Astrocyte (in vitro differentiated cells and primary cell): ENCODE data around the gene CCDC85B. TPM values are rescaled to one million over a fixed set of nuclear protein-coding genes. Genes with fewer than 3 reads are reported as not detected.
A peak's percentile ranks its signal among the peaks of the same experiment; 100 is the strongest.

Experiments used
- DNase-seq: peaks from one replicate; pipeline ENCODE4 v3.0.0-alpha.2; 2010; ENCODE audit warnings: low read depth
- FAIRE-seq: peaks from 2 replicates; lab custom pipeline; 2011; peaks lifted over from hg19 to GRCh38; lab: Jason Lieb, UNC
- H2AFZ ChIP-seq: 2 replicates; pipeline ENCODE4 v1.6.0; 2012; ENCODE audit warnings: low read depth, low read length, inconsistent platforms
- H3K27ac ChIP-seq: 2 replicates; pipeline ENCODE4 v1.5.1; 2011; ENCODE audit warnings: low read depth, low read length, inconsistent platforms
- H3K27me3 ChIP-seq: 2 replicates; pipeline ENCODE4 v1.6.0; 2011; ENCODE audit warnings: low read length, inconsistent platforms; ENCODE audit not compliant: insufficient read depth
- H3K36me3 ChIP-seq: 2 replicates; pipeline ENCODE4 v1.5.1; 2011; ENCODE audit warnings: low read length, inconsistent platforms; ENCODE audit not compliant: insufficient read depth
- H3K4me1 ChIP-seq: 2 replicates; pipeline ENCODE4 v1.5.1; 2011; ENCODE audit warnings: low read length, inconsistent platforms; ENCODE audit not compliant: insufficient read depth
- H3K4me2 ChIP-seq: 2 replicates; pipeline ENCODE4 v1.6.0; 2012; ENCODE audit warnings: low read length, inconsistent platforms
- H3K4me3 ChIP-seq: 2 replicates; pipeline ENCODE4 v1.5.1; 2011; ENCODE audit warnings: low read depth, mild to moderate bottlenecking, low read length, inconsistent platforms; ENCODE audit not compliant: insufficient read depth
- H3K79me2 ChIP-seq: 2 replicates; pipeline ENCODE4 v1.6.0; 2012; ENCODE audit warnings: mild to moderate bottlenecking, low read length, inconsistent platforms; ENCODE audit not compliant: insufficient read depth
- H3K9ac ChIP-seq: 2 replicates; pipeline ENCODE4 v1.6.0; 2012; ENCODE audit warnings: mild to moderate bottlenecking, low read length, inconsistent platforms
- H3K9me3 ChIP-seq: 2 replicates; pipeline ENCODE4 v1.5.1; 2012; ENCODE audit warnings: low read depth, mild to moderate bottlenecking, low read length, inconsistent platforms; ENCODE audit not compliant: insufficient read depth
- H4K20me1 ChIP-seq: 2 replicates; pipeline ENCODE4 v1.6.0; 2012; ENCODE audit warnings: low read length, inconsistent platforms; ENCODE audit not compliant: insufficient read depth
- H3K27ac Mint-ChIP-seq: one replicate; pipeline ENCODE4 v1.8.0; 2021; ENCODE audit warnings: mild to moderate bottlenecking, mixed read lengths; ENCODE audit not compliant: unreplicated experiment
- H3K27me3 Mint-ChIP-seq: one replicate; pipeline ENCODE4 v1.8.0; 2021; ENCODE audit warnings: low read depth, mixed read lengths; ENCODE audit not compliant: unreplicated experiment
- H3K36me3 Mint-ChIP-seq: one replicate; pipeline ENCODE4 v1.8.0; 2021; ENCODE audit warnings: low read depth, mixed read lengths; ENCODE audit not compliant: unreplicated experiment
- H3K4me1 Mint-ChIP-seq: one replicate; pipeline ENCODE4 v1.8.0; 2021; ENCODE audit warnings: low read depth, mixed read lengths; ENCODE audit not compliant: unreplicated experiment
- H3K4me3 Mint-ChIP-seq: one replicate; pipeline ENCODE4 v1.8.0; 2021; ENCODE audit warnings: mild to moderate bottlenecking, moderate library complexity, mixed read lengths; ENCODE audit not compliant: unreplicated experiment
- H3K9me3 Mint-ChIP-seq: one replicate; pipeline ENCODE4 v1.8.0; 2021; ENCODE audit warnings: mild to moderate bottlenecking, mixed read lengths; ENCODE audit not compliant: unreplicated experiment
- CTCF ChIP-seq: IDR thresholded peaks from 2 replicates; pipeline ENCODE4 v1.5.1; 2011; ENCODE audit warnings: low read depth, mild to moderate bottlenecking, inconsistent platforms, low read length, moderate library complexity; ENCODE audit not compliant: insufficient read depth
- EZH2 ChIP-seq: IDR thresholded peaks from 2 replicates; pipeline ENCODE4 v1.6.1; 2012; ENCODE audit warnings: mild to moderate bottlenecking, low read length, inconsistent platforms; ENCODE audit not compliant: insufficient read depth
- total RNA-seq: library from RNA; stranded (reverse); gene quantifications from 2 replicates; pipeline ENCODE4 v1.2.1, GENCODE V29; 2021

CCDC85B gene
- total RNA-seq, 1 donor from 2014 or later, result 31.4 TPM

GRCh38 chr11:65883058-65883761 is 7.3 kb upstream of the CCDC85B start:
- H3K27ac ChIP-seq, result no peak overlapping the region
- H3K36me3 ChIP-seq, result peaks cover 14% of the 10 kb centered on the region
- H3K4me1 Mint-ChIP-seq, result peaks cover 10% of the 10 kb centered on the region
- peaks cover 41% of the 10 kb centered on the region for H4K20me1 ChIP-seq
- no peak overlapping the region for H2AFZ ChIP-seq
- H3K4me3 ChIP-seq, result no peak overlapping the region
- peak overlapping the region; percentile 45 for H3K4me3 Mint-ChIP-seq
- peaks cover 36% of the 10 kb centered on the region for H3K79me2 ChIP-seq
- peaks cover 14% of the 10 kb centered on the region for H3K36me3 Mint-ChIP-seq
- FAIRE-seq (no peak), DNase-seq (no peak)
- H3K9me3 Mint-ChIP-seq, result no peaks in the 10 kb centered on the region
- no peaks in the 10 kb centered on the region for H3K9me3 ChIP-seq
- H3K4me1 ChIP-seq, result peaks cover 29% of the 10 kb centered on the region
- no peak overlapping the region for H3K27ac Mint-ChIP-seq
- H3K9ac ChIP-seq, result no peak overlapping the region
- H3K27me3 ChIP-seq, result no peaks in the 10 kb centered on the region
- no peaks in the 10 kb centered on the region for H3K27me3 Mint-ChIP-seq
- TF ChIP-seq CTCF (no peak), EZH2 (no peak)
- H3K4me2 ChIP-seq, result no peak overlapping the region

DNA sequence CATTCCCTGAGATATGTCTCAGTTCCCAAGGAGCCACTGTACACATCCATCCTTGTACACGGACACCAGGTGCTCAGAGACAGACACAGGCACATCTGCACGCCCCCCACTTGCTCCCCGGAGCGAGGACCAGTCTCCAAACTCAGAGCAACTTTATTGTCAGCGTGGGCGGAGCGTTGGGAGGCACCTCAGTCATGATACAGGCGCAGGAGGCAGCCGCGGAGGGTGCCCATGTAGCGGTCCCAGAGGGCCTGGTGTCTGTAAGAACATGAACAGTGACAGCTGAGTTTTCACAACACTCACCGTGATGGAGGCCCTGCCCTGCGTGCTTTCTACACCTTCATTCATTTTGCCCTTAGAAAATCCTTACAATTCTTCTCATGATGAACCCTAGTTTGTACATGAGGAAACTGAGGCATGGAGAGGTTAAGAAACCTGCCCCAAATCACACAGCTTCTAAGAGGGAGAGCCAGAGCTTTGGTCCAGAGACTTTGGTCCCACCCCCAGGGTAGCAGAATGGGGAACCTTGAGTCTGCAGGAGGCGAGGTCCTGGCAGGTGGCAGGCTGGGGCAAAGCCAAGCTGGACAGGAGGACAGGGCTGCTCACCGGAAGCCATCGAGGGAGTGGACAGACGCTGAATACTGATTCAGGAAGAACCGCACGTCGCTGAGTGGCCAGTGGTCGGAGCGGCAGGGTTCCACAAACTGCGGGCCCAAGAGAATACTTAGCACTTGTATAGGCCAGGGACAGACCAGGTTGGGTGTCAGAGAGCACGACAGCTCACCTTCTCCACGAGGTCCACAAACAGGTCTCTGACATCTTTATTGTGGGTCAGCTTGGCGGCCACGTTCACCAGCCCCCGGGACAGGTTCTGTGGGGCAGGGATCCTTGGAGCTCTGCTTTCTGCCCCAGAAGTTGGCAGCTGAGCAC is 6.4 kb upstream of the CCDC85B start:
- H3K27me3 ChIP-seq, result no peaks in the 10 kb centered on the region
- no peak overlapping the region for H3K4me2 ChIP-seq
- no peak overlapping the region for H3K27ac ChIP-seq

More for the DNA sequence above, 6.4 kb upstream of the CCDC85B start:
- no peak overlapping the region for H3K9ac ChIP-seq
- Mint-ChIP-seq H3K36me3 (peaks cover 14% of the 10 kb centered on the region), H3K27me3 (no peaks in the 10 kb centered on the region), H3K27ac (peak overlapping the region; percentile 27), H3K4me1 (peaks cover 13% of the 10 kb centered on the region), H3K9me3 (no peaks in the 10 kb centered on the region), H3K4me3 (peak overlapping the region; percentile 34)
- H4K20me1 ChIP-seq, result peaks cover 41% of the 10 kb centered on the region
- no peaks in the 10 kb centered on the region for H3K9me3 ChIP-seq
- no peak overlapping the region for H2AFZ ChIP-seq
- TF ChIP-seq CTCF (no peak), EZH2 (no peak)
- peaks cover 35% of the 10 kb centered on the region for H3K4me1 ChIP-seq
- no peak overlapping the region for H3K4me3 ChIP-seq
- peaks cover 36% of the 10 kb centered on the region for H3K79me2 ChIP-seq
- H3K36me3 ChIP-seq, result peaks cover 14% of the 10 kb centered on the region
- no peak for FAIRE-seq
- DNase-seq, result no peak
